Right ventricle myocardium superior (tissue), 1 donor: Measurements from ENCODE around the gene PAGE2B. TPM values are rescaled to one million over a fixed set of nuclear protein-coding genes. Genes with fewer than 3 reads are reported as not detected.
A peak's percentile ranks its signal among the peaks of the same experiment; 100 is the strongest.
"Not testable (repeated sequence)": the region's sequence is repeated elsewhere in the genome, so short reads cannot be mapped to it uniquely, and the experiment has no call there.

Experiments
- ATAC-seq: fragments of 200-7000 bp; cut with Tn5 transposase; one replicate; pipeline ENCODE4 v1.9.1; 2020; ENCODE audit warnings: mild to moderate bottlenecking; ENCODE audit not compliant: poor library complexity
- DNase-seq: peaks from one replicate; pipeline ENCODE4 v3.0.0-alpha.2; 2020
- intact Hi-C: fragments of 100-400 bp; cut with DNase I; formaldehyde crosslinking; loops from one replicate; pipeline ENCODE4 v1.11.2; 2022
- long read RNA-seq: library from polyadenylated mRNA; unstranded; transcript quantifications from one replicate; pipeline ENCODE4 v2.0.0, GENCODE V29; 2021
- total RNA-seq: library from RNA; stranded (reverse); fragmentation: NEBNext Ultra II Directional; extraction: Animal tissue kit (Norgen Biotek cat#: 25700); gene quantifications from one replicate; pipeline ENCODE4 v1.2.1, GENCODE V29; 2021
- donor health status: DM: no; HTN: yes; CAD: no; lungs with severe emphysema.

The PAGE2B gene, protein sequence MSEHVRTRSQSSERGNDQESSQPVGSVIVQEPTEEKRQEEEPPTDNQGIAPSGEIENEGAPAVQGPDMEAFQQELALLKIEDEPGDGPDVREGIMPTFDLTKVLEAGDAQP
- total RNA-seq = not detected
- long read RNA-seq = 0 reads

- ATAC-seq (no peak), DNase-seq (peak; percentile 22)
- intact Hi-C loops = no loop called here
Observed at GRCh38 chrX:55074851-55075467, at the start of gene PAGE2B. Gene PAGE2B (plus strand): TSS chrX:55075030. CDS start chrX:55076042, 1,012 bp downstream.

- no peak for DNase-seq
- intact Hi-C loops = no loop called here
- ATAC-seq = no peak
Observed at GRCh38 chrX:55026143-55026542, 48.7 kb upstream of the PAGE2B start.

GRCh38 chrX:55026840-55027239, 48.0 kb upstream of the PAGE2B start:
- ATAC-seq (no peak), DNase-seq (no peak)
- intact Hi-C loops = no loop called here

DNA sequence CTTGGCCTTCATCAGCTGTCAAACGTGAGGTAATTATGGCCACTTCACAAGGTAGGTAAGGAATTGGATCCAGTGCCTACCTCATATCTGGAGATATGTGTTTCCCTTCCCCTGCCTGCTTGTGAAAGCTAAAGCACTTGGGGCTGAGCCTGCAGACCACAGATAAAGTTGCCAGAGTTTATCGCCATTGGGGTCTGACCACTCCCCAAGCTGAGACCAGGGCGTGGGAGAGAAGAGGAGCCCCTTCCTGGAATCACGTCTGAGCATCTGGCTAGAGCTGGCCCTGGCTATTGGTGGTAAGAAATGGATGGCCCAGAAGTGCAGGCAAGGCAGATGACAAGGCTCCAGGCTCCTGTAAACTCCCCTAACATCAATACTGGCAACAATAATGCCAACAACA, 46.8 kb upstream of the PAGE2B start:
- ATAC-seq = no peak

GRCh38 chrX:55028611-55029010, 46.2 kb upstream of the PAGE2B start:
- ATAC-seq (no peak), DNase-seq (no peak)
- intact Hi-C loops = no loop called here

More for the DNA sequence above, 46.8 kb upstream of the PAGE2B start:
- intact Hi-C loops = no loop called here
- DNase-seq = no peak

- ATAC-seq (no peak), DNase-seq (no peak)
- intact Hi-C loops = no loop called here
Observed at GRCh38 chrX:55029291-55029690, 45.5 kb upstream of the PAGE2B start.

GRCh38 chrX:55030271-55031205, 44.3 kb upstream of the PAGE2B start, which contains the start of gene ALAS2:
Gene ALAS2 (minus strand): TSS chrX:55030977. CDS start chrX:55026000, 4,977 bp downstream.
- intact Hi-C loops = no loop called here
- ATAC-seq = no peak
- no peak for DNase-seq

DNA sequence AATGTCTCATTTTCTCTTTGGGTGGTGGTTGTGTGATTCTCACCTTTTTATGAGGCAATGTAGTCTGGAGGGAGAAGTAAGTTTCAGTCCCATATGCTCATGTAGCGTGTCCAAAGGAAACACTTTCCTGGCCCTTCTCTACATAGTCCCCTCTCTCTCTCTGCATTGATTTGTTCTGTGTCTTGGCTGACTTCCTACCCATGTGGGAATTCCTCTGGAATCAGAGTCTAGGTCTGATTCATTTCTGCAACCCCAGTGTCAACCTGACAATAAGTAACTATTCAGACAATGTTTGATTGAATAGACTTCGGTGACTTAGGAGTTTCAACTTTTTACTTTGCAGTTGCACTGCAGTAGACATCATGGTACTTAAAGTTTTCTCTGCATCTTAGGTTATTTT, 41.4 kb upstream of the PAGE2B start:
- no peak for ATAC-seq
- DNase-seq = no peak
- intact Hi-C loops = no loop called here

DNA sequence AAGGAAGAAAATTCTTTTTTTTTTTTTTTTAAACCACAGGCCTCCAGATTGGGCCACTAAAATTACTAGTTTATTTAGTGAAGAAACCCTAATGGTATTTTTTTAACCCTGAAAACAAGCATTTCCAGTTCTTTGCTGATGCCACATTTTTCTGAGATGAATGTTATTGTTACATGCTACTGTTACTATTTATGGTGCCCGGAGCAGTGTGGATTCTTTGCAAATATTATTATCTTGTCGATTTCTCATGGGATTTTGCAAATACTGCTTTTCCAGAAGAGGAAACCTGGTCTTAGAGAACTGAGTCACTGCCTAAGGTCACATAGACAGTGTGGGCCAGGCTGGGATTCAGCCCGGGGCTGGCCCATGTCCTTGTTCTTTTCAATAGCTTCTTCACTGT, 35.4 kb upstream of the PAGE2B start:
- DNase-seq (no peak), ATAC-seq (no peak)
- intact Hi-C loops = no loop called here

- DNase-seq = no peak
- intact Hi-C loops = no loop called here
- ATAC-seq = no peak
Observed at GRCh38 chrX:55041514-55041913, 33.3 kb upstream of the PAGE2B start.

DNA sequence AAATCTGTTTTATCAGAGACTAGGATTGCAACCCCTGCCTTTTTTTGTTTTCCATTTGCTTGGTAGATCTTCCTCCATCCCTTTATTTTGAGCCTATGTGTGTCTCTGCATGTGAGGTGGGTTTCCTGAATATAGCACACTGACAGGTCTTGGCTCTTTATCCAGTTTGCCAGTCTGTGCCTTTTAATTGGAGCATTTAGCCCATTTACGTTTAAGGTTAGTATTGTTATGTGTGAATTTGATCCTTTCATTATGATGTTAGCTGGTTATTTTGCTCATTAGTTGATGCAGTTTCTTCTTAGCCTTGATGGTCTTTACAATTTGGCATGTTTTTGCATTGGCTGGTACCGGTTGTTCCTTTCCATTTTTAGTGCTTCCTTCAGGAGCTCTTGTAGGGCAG, 24.2 kb upstream of the PAGE2B start:
- intact Hi-C loops, DNase-seq, ATAC-seq: not testable (repeated sequence)

- no peak for DNase-seq
- intact Hi-C loops = loop anchor here (5.0 kb wide), 1 partner anchor 165 kb away; no protein-coding TSS in a partner anchor
- ATAC-seq = no peak
Observed at GRCh38 chrX:55056820-55057674, 17.8 kb upstream of the PAGE2B start.

GRCh38 chrX:55057675-55058249, 17.1 kb upstream of the PAGE2B start:
- ATAC-seq = peak; percentile 71
- intact Hi-C loops = loop anchor here (5.0 kb wide), 1 partner anchor 165 kb away; no protein-coding TSS in a partner anchor
- no peak for DNase-seq

DNA sequence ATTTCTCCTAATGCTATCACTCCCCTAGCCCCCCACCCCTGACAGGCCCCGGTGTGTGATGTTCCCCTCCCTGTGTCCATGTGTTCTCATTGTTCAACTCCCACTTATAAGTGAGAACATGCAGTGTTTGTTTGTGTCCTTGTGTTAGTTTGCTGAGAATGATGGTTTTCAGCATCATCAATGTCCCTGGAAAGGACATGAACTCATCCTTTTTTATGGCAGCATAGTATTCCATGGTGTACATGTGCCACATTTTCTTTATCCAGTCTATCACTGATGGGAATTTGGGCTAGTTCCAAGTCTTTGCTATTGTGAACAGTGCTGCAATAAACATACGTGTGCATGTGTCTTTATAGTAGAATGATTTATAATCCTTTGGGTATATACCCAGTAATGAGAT, 7.7 kb upstream of the PAGE2B start:
- ATAC-seq, intact Hi-C loops, DNase-seq: not testable (repeated sequence)

DNA sequence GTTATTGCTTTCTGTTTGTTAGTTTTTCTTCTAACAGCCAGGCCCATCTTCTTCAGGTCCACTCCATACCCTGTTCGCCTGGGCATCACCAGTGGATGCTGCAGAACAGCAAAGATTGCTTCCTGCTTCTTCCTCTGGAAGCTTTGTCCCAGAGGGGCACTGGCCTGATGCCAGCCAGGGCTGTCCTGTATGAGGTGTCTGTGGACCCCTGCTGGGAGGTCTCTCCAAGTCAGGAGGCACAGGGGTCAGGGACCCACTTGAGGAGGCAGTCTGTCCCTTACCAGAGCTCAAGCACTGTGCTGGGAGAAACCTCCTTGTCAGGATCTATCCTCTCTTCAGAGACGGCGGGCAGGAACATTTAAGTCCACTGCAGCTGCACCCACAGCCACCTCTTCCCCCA, 2.5 kb upstream of the PAGE2B start:
- intact Hi-C loops = no loop called here
- ATAC-seq = no peak
- no peak for DNase-seq

DNA sequence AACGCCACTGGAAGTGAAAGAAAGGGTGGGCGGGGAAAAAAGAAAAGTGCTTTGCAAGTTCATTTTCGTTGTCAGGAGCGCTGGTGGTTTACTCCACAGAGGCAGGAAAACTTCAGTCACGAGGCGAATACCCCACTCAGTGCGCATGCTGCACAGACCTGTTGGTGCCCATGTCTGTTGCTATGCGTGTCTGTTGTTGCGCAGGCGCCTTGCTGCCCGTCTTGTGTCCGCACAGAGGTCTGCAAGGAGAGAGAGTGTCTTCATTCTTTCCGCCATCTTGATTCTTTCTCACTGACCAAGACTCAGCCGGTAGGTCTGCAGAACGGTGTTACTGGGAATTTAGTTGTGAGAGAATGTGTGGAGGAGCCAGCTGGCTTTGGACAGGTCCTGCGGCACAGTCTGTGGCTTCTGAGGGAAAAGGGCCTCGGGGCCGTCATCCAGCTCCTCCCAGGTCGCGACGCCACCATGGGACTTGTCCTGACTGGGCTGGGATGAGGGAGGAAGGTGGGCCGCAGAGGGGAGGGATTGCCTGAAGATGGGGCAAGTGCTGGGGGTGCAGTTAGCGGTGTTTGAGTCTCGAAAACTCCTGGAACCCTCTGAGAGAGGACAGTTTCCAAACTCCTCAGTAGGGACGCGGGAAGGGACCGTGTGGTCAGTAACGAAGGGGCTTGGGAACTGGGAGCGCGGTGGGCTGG, 14.1 kb downstream of the PAGE2B start, which contains the start of gene PAGE2:
TSS of gene PAGE2 (plus strand) at position 224 of the 695 bp plus-strand sequence. CDS start 1,003 bp downstream, outside the sequence.
- intact Hi-C loops = no loop called here
- no peak for ATAC-seq
- DNase-seq = peak; percentile 19

DNA sequence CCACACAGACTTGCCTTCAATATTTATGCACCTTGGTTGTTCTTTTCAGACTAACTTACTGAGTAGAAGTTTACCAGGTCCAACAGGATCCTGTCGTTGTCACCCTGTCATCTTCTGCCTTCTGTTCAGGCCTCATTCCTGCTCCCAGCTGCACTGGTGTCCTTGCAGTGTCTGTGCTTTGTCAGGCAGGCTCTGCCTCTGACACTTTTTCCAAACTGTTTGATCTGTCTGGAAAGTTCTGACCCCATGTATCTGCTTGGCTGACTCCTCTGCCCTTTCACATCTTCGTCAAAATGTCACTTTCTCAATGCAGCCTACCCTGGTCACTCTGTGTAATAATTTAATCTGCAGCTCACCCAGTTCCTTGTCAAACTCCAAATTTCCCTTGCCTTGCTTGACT, 23.9 kb downstream of the PAGE2B start:
- DNase-seq (no peak), ATAC-seq (no peak)
- intact Hi-C loops = no loop called here

- no peak for DNase-seq
- intact Hi-C loops = no loop called here
- ATAC-seq = no peak
Observed at GRCh38 chrX:55099162-55099561, 24.3 kb downstream of the PAGE2B start.
